NCI-H2029 (cell line): ENCODE data around the gene ARHGEF16.

ENCODE experiments used
- DNase-seq: peaks from one replicate; lab custom pipeline; 2025; lab: John Stamatoyannopoulos, UW

ARHGEF16 gene

DNA sequence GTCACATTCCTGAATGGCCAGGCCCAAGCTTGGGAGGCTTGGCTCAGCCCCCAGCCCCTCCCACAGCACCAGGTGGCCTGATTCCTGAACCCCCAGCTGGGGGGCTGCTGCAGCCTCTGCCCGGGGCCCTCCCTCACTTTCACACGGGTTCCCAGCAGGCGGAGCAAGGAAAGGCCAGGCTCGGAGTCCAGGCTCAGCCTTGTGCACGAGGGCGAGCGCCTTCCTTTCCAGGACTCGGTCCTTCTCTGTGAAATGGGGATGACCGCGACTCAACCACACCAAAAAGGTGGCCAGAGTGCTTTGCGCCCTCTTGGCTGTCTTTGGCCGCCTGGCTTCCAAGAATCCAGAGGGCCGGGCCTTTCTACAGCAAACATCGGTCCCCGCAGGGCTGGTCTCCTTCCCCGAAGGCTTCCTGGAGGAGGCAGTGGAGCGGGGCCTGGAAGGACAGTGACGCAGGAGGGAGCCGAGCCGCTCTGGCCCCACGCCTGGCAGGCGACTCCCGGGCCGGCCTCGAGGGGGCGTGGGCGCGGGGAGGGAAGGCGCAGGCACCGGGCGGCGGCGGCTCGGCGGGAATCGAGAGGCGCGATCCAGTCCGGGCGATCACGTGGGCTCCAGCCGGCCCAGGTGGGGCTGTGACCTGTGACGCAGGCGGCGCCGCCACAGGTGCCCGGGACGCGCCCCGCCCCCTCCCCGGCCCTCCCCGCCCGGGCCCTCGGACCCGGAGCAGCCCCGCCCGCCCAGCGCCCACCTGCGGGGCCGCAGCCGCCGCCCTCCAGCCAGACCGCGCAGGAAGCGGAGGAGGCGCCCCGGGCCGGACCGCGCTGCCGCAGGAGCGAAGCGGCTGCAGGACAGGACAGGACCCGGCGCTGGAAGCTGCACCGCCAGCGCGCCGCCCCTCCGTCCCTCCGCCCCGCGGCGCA, at the start of gene ARHGEF16:
ARHGEF16 (plus strand) TSS at position 775 of the 920 bp plus-strand sequence. CDS start 8,420 bp downstream, outside the sequence.
- DNase-seq, result no peak

DNA sequence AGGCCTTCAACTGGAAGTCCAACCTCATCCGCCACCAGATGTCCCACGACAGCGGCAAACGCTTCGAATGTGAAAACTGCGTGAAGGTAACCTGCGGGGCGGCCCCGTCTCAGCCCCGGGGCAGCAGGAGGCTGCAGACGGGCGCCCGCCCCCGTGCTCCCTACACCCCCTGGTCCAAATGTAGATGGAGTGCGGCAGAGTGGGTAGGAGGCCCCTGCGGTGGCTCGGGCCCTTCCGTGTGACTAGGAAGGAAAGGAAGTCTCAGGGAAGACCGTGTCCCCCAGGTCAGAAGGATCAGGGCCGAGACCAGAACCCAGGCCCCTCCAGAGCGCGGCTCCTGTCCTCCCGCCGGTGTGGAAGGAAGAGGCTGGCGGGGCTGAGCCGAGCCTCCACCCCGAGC, 49.7 kb upstream of the ARHGEF16 start:
- no peak for DNase-seq

DNA sequence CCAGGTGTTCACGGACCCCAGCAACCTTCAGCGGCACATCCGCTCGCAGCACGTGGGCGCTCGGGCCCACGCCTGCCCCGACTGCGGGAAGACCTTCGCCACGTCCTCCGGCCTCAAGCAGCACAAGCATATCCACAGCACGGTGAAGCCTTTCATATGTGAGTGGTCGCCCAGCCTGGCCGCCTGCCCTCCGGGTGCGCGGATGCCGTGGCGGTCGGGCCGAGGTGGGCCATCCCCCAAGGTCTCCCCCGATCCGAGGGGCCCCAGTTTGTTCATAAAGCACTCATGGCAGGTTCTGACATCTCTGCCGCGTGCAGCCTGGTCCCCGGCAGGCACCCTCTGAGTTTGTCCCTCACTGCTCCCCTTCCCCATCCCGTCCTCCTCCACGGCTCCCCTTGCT, 49.0 kb upstream of the ARHGEF16 start:
- no peak for DNase-seq

DNA sequence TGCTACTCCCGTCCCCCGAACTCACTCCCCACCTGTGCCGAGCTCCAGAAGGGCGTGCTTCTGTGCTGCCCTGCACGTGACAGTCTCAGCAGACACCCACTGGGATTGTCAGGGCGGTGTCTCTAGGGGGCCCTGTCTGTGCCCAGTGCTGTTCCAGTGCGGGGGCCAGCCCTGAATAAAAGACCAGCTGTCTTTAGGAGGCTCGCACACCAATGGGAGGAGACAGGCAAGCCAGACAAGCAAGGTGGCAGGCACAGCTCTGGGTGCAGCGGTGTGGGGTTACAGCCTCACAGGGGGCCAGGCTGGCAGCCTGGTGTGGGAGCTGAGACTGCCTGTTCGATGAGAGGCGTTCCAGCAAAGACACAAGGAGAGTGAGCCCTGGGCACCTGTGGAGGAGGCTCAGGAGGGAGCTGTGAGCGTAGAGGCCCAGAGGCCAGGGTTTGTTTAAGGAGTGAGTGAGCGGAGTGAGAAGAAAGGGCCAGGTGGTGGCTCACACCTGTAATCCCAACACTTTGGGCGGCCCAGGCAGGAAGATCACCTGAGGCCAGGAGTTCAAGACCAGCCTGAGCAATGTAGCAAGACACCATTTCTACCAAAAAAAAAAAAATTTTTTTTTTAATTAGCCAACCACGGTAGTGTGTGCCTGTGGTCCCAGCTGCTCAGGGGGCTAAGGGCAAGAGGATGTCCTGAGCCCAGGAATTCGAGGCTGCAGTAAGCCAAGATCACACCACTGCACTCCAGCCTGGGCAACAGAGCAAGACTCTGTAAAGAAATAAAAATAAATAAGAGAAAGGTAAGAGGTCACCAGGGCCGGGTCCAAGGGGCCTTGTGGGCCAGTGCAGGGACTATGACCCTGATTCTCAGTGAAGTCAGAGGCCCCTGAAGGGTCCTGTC, 48.2 kb upstream of the ARHGEF16 start:
- DNase-seq, result no peak

DNA sequence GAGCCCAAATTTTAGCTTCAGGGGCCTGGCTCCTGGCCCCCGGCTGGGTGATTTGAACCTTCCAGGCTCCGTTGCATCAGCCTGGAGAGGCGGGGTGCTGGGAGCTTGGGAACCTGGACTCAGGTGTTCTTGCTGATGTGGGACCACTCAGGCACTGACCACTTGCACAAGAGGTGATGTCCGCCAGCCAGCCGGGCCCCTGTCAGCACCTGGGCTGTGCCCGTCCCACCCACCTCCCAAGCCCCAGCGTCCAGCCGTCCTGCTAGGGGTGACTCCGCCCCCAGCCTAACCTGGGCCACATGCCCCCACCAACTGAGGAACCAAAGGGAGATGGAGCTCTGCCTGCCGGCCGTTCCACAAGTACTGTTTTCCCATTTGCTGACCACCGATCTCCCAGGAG, 47.4 kb upstream of the ARHGEF16 start:
- DNase-seq, result no peak

DNA sequence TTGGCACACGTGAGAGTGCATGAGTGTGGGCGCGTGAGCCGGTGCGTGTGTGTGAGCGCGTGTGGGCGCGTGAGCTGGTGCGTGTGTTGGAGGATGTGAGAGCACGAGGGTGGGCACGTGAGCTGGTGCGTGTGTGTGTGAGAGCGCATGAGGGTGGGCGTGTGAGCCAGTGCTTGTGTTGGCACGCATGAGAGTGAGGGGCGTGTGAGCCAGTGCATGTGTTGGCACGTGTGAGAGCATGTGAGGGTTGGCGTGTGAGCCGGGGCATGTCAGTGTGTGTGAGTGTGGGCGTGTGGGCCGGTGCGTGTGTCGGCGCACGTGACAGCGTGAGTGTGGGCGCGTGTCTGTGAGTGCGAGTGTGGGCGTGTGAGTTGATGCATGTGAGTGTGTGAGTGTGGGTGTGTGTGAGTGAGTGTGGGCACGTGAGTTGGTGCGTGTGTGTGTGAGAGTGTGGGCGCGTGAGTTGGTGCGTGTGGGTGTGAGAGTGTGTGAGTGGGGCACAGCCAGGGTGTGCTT, 45.7 kb upstream of the ARHGEF16 start:
- DNase-seq, result no peak

DNA sequence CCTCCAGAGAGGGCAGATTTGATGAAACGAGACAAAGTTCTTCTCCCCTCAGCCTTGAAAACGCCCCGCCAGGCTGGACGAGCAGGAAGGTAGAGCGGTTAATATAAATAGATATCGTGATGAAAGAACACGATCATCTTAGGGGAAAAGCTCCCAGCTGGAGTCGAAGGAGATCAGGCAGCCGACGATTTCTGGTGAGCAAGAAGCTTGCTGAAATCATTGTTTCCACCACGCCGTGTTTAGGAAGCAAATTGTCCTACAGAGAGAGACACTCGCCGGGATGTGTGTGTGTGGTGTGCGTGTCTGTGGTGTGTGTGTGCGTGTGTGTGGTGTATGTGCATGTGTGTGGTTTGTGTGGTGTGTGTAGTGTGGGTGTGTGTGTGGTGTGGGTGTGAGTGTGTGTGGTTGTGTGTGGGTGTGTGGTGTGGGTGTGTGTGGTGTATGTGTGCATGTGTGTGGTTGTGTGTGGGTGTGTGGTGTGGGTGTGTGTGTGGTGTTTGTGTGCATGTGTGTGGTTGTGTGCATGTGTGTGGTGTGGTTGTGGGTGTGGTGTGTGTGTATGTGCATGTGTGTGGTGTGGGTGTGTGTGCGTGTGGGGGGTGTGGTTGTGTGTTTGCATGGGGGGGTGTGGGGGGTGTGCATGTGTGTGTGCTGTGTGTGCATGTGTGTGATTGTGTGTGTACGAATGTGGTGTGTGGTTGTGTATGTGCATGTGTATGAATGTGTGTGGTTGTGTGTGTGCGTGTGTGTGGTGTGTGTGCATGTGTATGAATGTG, 44.9 kb upstream of the ARHGEF16 start:
- DNase-seq, result no peak

DNA sequence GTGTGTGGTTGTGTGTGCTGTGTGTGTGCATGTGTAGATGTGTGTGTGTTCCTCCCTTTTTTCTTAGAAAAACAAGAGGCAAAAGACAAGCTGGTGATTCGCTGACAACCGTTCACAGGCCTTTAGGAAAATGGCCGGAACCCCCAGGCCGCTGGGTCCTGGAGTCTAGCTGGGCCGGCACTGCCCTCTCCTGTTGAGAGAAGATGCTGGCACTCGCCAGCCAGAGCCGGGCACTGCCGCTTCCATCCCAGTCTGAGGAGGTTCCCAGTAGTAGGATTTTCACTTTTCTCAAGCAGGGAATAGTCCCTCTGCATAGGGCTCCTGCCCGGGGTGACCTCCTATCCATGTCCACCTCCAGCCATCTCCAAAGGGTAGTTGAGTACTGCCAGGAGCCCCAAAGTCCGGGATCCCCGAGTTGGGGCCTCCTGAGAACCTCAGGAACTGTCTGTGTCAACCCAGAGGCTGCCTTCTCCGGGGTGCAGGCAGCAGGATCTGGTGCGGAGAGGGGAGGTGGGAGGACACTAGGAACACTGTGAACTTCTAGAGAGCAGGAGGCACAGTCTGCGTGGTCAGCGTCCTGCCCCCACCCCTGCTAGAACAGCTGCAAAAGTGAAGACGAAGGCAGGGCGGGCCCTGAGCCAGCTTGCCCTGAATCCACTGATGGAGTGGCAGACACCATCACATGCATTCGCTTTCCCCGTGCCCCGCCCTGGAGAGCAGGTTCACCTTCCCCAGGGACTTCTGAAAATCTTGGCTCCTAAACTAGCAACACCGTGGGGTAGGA, 44.1 kb upstream of the ARHGEF16 start:
- no peak for DNase-seq

DNA sequence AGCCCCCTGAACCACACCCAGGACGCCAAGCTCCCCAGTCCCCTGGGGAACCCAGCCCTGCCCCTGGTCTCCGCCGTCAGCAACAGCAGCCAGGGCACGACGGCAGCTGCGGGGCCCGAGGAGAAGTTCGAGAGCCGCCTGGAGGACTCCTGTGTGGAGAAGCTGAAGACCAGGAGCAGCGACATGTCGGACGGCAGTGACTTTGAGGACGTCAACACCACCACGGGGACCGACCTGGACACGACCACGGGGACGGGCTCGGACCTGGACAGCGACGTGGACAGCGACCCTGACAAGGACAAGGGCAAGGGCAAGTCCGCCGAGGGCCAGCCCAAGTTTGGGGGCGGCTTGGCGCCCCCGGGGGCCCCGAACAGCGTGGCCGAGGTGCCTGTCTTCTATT, 42.7 kb upstream of the ARHGEF16 start:
- DNase-seq, result no peak

DNA sequence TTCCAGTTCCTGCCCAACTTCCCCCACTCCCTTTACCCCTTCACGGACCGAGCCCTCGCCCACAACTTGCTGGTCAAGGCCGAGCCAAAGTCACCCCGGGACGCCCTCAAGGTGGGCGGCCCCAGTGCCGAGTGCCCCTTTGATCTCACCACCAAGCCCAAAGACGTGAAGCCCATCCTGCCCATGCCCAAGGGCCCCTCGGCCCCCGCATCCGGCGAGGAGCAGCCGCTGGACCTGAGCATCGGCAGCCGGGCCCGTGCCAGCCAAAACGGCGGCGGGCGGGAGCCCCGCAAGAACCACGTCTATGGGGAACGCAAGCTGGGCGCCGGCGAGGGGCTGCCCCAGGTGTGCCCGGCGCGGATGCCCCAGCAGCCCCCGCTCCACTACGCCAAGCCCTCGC, 42.1 kb upstream of the ARHGEF16 start:
- DNase-seq, result no peak

DNA sequence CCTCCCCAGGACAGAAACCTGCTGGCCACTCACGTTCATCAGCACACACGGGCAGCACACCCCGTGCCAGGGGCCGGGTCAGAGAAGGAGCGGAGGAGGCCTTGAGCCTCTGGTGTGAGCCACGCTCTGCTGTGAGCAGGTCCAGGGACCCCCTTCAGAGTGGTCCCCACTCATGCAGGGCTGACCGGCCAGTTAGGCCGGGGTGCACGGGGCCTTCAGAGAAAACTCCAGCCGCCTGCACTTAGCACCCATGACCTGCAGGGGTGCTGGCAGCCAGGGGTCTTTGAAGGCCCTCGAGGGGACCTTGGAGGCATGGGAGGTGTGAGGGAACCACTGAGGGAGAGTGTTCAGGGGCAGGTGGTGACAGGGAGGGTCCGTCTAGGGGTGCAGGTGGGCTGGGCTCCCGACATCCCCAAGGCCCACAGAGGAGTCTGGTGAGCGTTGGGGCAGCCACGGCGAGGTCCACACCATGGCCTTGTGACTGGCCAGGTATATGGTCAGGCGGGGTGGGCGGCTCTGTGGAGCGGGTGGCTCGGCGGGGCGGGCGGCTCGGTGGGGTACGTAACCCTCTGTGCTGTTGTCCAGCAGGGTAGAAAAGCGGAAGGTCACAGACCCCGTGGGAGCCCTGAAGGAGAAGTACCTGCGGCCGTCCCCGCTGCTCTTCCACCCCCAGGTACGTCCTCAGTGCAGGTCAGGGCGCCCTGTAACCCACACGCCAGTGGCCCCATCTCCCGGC, 40.3 kb upstream of the ARHGEF16 start:
- no peak for DNase-seq

DNA sequence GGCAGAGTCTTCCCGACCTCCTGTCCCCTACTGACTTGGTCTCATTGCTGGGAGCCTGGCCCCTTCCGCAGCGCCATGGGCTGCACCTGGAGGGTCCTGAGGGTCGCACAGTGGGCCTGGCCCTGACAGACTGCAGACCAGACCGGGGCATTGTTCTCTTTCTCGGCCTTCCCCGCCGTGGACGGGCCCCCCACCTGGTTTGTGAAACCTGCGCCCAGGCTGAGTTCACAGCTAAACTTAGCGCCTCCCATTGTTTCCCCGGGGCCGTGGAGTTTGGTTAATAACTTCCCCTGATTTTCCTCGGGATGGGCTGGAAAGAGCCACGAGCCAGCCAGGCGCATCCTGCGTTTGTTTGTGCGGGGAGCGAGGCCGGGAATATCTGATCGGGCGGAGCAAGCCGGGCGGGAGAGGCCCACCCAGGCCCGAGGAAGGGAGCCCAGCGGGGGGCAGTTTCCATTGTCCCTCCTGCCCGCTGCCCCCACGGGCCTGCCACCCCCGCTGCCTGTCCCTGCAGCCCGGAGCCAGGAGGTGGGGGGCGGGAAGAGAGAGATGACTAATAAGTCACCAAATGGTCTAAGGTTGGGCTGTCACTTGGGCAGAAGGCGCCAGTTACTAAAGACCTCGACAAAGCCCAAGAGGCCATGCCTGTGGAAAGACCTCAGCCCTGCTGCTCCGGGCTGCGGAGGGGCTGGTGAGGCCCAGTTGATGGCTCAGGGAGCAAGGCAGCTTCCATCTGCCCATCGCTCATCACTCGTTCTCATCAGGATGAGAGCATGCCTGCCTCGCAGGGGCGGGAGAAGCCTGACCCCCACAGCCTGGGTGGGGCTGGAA, 39.0 kb upstream of the ARHGEF16 start:
- DNase-seq, result no peak

DNA sequence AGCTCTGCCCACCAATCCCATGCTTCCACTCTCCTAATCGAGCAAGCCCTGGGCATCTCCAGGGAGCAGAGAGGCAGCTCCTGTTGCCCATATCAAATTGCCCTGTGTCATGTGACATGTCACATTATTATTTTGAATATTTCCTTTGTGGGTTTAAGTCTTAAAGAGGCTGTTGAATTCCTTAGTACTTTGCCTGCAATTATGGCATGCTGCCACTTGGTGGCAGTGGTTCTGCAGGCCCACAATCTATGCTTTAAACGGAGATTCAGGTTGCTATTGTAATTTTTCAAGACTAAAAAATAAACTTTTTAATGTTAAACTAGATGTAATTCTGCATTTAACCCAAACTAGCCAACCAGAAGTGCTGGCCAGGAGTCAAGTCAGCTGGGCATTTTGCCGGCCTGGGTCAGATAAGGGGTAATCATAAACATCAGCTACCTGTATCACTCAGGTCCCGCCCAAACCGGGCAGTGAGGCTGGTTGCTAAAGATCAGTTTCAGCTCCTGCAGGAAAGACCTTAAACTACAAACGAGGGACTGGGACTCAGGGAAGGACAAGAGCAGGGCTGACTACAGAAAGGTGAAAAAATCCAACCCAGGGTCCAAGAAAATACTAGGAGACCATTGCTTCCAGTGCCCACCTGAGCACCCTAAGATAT, 37.3 kb upstream of the ARHGEF16 start:
- no peak for DNase-seq

DNA sequence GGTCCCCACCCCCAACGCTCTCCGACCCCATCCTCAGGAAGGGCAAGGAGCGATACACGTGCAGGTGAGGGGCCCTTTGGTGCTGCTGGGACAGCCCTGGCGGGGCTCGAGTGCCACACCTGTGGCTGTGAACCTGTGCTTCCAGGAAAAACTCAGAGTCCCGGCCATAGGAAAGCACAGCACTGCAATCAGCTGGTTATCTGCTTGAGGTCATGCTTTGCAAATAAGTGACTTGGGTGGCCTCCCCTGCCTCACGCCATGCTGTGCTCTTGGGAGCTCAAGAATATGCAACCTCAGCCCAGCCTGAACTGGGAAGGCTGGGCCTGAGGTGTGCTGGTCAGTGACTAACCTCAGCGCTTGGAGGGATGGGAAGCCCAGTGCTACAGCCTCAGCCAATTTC, 36.5 kb upstream of the ARHGEF16 start:
- no peak for DNase-seq

DNA sequence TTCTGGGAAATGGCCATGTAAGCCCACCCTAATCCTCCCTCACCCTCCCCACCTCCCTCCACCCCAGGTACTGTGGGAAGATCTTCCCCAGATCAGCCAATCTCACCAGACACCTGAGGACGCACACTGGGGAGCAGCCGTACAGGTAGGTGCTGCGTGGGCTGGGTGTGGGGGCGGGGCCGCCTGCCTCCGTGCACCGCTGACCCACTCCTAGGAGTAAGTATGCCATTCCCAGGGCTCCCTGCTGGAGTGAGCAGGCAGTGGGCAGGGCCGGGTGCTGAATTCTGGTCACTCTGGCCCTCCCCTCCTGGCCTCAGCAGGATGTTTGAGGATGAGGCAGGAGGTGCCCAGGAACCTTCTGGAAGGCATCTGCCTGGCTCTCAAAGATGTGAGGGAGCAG, 35.9 kb upstream of the ARHGEF16 start:
- DNase-seq, result no peak

DNA sequence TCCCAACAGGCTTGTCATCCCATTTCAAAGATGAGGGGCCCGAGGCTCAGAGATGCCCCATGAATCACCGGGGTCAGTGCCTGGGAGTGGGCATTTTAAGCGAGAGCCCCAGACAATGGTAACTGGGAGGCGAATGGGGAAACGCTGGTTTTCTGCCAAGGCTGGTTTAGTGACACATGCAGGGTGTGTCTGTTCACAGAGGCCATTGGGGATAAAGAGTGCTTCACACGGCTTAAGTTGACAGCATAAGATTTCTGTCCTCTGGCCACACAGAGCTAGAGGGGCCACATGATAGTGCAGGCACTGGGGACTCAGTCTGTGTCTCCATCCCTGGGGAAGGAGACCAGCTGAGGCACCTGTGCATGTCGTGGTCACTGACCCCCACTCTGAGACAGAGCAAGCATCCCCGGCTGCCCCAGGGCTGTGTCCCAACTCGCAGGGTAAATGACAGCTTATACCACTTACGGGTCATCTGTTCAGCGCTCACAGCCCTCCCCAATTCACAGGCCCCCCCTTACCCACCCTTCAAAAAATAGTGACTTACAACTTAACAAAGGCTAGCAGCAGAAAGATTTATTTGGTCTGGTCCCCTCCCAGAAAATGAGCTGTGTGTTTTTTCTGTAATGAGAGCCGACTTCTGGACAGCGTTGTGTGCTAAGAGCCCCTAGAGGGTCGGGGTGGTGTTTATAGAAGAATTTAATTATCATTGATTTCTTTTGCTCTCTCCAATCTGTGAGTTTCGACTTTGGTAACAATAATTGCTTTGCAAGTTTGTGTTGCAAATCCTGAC, 34.9 kb upstream of the ARHGEF16 start:
- DNase-seq, result no peak

DNA sequence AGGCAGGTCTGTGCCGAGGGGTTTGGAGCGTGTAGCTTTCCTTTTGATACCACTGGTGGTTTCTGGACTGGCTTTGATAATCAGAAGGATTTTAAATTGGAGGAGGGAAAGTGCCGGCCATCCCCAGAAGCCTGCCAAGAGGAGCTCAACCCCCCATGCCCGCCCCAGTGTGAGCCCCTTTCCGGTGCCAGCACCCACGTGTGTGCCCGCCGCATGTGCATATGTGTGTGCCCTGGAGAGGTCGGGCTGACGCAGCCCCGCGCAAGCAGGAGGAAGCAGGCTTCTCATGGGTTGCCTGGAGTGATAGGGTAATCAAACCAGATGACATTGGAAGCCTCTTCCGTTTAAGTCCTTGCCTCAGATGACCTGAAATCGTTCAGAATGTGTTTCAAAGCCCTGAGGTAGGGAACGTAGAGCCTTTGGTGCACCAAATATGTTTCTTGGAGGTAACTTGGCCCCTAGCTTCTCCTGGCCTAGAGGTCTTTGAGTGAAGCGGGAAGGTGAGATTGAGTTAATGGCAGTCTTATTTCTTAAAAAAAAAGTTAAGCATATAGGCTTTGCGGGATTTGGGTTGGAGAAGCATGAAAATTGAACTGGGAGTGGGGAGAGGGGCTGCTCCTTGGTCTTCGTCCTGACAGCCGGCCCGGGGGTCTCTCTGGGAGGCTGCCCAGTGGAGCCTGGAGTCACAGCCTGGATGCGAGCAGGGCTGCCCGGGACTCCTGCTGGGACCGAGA, 34.1 kb upstream of the ARHGEF16 start:
- no peak for DNase-seq
